IPS-11a (cell line): ENCODE measurements around the gene CEP112.
"Not testable (repeated sequence)": the region's sequence is repeated elsewhere in the genome, so short reads cannot be mapped to it uniquely, and the experiment has no call there.

ENCODE experiments used
- H3K4me3 ChIP-seq: one replicate; pipeline ENCODE4 v1.5.1; 2013; ENCODE audit warnings: low read depth, low read length, control low read depth

Gene CEP112

GRCh38 chr17:66085221-66085620, 106.7 kb downstream of the CEP112 start:
- no peak overlapping the region for H3K4me3 ChIP-seq

DNA sequence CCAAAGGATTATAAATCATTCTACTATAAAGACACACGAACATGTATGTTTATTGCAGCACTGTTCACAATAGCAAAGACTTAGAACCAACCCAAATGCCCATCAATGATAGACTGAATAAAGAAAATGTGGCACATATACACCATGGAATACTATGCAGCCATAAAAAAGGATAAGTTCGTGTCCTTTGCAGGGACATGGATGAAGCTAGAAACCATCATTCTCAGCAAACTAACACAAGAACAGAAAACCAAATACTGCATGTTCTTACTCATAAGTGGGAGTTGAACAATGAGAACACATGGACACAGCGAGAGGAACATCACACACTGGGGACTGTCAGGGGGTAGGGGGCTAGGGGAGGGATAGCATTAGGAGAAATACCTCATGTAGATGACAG, 111.3 kb downstream of the CEP112 start:
- not testable (repeated sequence) for H3K4me3 ChIP-seq

- no peak overlapping the region for H3K4me3 ChIP-seq
Measured at GRCh38 chr17:66076546-66077190, 115.3 kb downstream of the CEP112 start.

- no peak overlapping the region for H3K4me3 ChIP-seq
Measured at GRCh38 chr17:66073384-66073783, 118.5 kb downstream of the CEP112 start.

DNA sequence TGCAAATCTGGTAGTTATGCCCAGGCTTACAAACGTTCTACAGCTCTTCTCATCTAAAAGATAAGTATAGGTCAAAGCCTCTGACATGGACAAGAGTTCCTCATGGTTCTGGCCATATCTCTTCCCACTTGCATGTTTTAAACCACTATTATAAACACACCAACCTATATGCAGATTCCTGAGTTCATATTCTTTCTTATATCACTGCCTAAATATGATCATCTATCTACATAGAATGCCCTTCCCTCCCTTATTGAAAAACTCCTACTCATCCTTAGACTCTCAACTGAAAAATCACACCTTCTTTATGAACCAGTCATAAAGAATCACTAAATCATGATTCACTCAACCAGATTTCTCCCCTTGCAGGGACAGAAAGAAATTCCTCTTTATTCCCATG, 128.2 kb downstream of the CEP112 start:
- H3K4me3 ChIP-seq: no peak overlapping the region

DNA sequence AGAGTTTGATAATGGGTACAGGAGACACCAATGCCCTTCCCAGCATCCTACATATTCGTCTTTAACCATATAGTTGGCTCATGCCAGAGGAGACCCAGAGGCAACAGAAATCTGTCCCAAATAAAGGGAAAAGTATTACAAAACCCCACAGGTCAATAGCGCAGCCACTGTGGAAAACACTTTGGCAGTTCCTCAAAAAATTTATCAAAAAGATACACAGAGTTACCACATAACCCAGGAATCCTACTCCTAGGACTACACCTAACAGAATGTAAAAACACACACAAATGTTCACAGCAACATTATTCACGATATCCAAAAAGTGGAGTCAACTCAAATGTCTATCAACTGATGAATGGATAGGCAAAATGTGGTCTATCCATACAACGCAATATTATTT, 135.8 kb downstream of the CEP112 start:
- H3K4me3 ChIP-seq: no peak overlapping the region

DNA sequence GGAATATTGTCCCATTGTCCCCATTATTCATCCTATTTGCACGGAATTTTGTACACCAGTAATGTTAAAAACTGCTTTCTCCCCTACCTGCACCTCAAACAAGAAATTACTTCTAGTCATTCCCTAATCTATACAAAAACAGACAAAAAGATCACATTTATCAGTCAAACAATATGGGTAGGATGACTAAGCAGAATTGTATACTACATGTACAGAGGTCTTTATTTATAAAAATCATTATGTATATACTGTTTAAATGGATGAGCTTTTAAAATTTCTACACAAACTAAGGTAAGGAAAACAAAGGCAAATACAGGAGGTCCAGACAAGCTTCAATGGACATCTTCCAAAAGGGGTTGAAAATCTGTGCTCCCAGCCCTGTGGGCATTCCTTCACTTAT, 137.7 kb downstream of the CEP112 start:
- no peak overlapping the region for H3K4me3 ChIP-seq

- H3K4me3 ChIP-seq: no peak overlapping the region
Measured at GRCh38 chr17:66044083-66044482, 147.8 kb downstream of the CEP112 start.

DNA sequence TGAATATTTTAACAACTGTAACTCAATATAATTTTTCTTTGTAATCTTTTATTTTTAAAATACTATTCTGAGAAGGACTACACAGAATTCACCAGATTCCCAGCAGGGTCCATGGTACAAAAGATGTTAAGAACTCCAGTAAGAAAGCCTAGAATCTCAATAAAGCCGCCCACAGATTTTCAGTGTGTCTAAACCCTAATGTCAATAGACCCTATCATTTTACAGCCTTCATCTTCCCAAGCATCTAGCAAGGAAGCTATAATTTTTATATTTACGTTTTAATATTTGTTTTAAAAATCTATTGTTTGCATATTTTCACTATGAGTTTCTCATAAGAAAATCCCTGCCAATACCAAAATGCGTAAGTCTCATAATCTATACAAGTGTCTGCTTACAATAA, 148.5 kb downstream of the CEP112 start:
- H3K4me3 ChIP-seq: no peak overlapping the region

- H3K4me3 ChIP-seq: no peak overlapping the region
Measured at GRCh38 chr17:66040402-66040801, 151.5 kb downstream of the CEP112 start.

- H3K4me3 ChIP-seq: no peak overlapping the region
Measured at GRCh38 chr17:66038125-66038524, 153.8 kb downstream of the CEP112 start.

DNA sequence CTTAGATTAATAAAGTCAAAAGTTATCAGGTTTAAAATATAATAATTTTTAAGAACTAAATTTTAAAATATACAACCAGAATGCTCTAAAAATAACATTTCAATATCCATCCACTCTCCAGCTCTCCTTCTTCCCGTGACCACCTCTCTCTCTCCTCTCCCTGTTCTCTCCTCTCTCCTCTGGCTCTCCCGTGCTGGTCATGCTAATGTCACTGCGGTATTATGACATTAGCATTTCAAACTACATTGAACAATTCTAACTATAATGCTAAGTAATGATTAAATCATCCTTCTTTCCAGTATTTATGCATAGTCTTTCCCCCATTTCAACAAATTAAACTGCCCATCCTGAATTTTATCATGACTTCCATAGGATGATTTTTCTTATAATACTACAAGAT, 154.7 kb downstream of the CEP112 start:
- H3K4me3 ChIP-seq: no peak overlapping the region

GRCh38 chr17:66032082-66032712, 159.7 kb downstream of the CEP112 start:
- no peak overlapping the region for H3K4me3 ChIP-seq

DNA sequence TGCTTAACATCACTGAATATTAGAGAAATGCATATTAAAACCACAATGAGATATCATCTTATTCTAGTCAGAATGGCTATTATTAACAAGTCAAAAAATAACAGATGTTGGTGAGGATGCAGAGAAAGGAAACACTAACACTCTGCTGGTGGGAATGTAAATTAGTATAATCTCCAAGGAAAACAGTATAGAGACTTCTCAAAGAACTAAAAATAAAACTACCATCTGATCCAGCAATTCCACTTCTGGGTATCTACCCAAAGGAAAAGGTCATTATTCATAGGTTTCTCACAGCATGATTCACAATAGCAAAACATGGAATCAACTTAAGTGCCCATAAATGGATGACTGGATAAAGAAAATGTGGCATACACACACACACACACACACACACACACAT, 166.4 kb downstream of the CEP112 start:
- no peak overlapping the region for H3K4me3 ChIP-seq

DNA sequence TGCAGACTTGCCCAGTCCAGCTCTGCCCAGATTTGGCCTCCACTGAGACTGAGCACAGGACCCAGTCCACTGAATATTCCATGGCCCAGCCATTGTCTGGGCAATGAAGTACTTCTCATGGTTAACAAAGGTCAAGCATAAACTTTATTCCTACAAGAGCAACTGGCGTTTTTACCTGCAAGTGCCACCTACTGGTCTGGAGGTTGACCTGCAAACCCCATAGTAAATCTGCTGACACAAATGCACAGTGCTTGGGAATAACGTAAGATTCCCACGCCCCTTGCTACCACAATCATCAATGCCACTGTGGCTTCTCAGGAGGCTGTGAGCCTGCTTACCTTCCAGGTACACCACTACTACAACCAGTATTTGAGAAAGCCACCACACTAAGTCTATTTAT, 170.2 kb downstream of the CEP112 start:
- H3K4me3 ChIP-seq: no peak overlapping the region

GRCh38 chr17:66018786-66019185, 173.1 kb downstream of the CEP112 start:
- H3K4me3 ChIP-seq: no peak overlapping the region

GRCh38 chr17:66016231-66016630, 175.7 kb downstream of the CEP112 start:
- H3K4me3 ChIP-seq: no peak overlapping the region

GRCh38 chr17:66008680-66009079, 183.3 kb downstream of the CEP112 start:
- no peak overlapping the region for H3K4me3 ChIP-seq

- no peak overlapping the region for H3K4me3 ChIP-seq
Measured at GRCh38 chr17:66006654-66007053, 185.3 kb downstream of the CEP112 start.

DNA sequence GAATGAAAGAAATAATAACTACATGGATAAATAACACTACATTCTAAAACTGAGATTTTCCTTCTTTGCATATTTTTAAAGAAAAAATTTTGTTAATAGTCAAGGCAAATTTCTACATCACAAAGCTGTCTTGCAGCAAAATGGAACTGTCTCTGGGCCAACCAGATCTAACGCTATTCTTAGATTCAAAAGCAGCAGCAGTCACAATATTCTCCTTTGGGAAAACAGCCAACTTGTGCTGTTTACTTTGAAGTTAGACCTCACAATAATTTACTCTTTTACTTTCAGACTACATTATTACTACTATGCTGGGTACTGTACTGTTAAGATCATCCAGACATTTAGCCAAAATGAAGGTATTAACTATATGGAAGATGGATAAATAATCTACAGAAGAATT, 189.1 kb downstream of the CEP112 start:
- no peak overlapping the region for H3K4me3 ChIP-seq

DNA sequence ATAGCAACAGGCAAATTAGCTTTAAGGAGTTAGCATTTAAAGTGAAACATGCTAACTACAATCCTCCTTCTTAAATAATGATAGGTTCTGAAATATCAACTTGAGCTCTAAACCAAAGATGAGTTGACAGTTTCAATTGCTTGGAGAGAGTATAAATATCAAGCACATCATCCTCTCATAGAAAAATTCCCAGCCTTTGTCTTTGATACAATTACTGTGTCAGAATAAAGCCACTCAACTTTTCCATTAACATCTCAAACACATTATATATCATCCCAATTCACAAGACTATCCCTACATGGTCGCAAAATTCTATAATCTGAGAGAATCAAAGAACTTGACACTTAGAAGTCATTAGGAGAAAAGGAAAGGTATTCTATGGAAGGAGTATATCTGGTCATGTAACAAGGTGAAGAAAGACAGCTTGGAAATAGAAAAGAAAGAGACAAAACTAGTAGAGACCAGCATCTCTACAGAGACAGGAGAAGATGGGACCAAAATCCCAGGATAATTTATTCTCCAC, 189.8 kb downstream of the CEP112 start:
- H3K4me3 ChIP-seq: no peak overlapping the region

DNA sequence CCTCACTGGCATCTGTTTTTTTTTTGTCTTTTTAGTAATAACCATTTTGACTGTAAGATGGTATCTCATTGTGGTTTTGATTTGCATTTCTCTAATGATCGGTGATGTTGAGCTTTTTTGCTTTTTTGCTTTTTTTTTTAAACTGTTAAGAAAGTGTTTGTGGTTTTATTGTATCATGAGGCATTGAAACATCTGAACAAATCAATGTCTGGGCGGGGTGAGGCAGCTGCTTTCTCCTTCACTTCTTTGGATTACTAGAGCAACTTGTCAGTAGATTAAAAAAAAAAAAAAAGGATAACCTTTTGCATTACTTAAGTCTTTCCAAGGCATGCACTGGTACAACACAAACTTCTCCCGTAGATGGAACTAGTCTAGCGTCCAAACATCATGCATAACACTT, 191.7 kb downstream of the CEP112 start:
- no peak overlapping the region for H3K4me3 ChIP-seq

- no peak overlapping the region for H3K4me3 ChIP-seq
Measured at GRCh38 chr17:65998675-65999074, 193.3 kb downstream of the CEP112 start.
